NCI-H187 (cell line): ENCODE data around the gene ZNF267.
"Not testable (repeated sequence)": the region's sequence is repeated elsewhere in the genome, so short reads cannot be mapped to it uniquely, and the experiment has no call there.

ENCODE experiments used
- DNase-seq, 2 experiments: peaks; one replicate each; lab custom pipeline; 2025; lab: John Stamatoyannopoulos, UW

The ZNF267 gene

DNA sequence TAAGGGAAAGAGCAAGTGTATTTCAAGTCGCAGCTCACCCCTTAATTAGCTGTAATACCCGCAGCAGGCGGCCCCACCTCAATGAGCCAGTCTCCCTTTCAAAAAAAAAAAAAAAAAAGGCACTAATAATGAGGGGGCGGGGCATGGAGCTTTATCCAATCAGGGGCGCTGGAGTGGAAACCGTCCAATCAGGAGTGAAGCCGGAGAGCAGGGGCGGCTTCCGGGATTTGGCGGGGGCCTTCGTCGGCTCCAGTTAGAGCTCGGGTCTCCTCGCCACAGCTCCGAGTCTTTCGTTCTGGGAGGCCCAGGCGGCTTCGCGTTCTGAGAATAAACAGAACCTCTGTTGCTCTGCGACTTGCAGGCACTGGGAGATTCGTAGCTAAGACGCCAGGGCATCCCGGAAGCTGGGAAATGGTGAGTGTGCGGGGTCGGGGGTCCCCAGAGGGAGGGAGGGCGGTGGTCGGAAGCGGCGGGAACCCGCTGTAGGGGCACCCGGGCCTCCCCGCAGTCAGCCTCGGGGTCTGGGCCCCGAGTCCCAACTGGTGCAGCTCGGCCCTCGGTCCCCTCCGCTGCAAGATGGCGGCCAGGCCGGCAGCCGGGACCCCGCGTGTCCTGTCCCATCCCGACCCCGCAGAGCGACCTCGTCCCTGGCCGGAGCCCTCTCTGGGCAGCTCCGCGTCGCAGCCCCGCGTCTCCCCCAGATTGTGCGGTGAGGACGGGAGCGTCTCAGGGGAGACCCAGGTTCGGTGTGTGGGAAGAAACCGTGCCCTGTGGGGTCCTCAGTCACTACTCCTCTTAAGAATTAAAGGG, at the start of gene ZNF267:
ZNF267 (plus strand) TSS at position 252 of the 810 bp plus-strand sequence; CDS start at position 412, 160 bp downstream.
- DNase-seq = peak; percentile 12 to 55

DNA sequence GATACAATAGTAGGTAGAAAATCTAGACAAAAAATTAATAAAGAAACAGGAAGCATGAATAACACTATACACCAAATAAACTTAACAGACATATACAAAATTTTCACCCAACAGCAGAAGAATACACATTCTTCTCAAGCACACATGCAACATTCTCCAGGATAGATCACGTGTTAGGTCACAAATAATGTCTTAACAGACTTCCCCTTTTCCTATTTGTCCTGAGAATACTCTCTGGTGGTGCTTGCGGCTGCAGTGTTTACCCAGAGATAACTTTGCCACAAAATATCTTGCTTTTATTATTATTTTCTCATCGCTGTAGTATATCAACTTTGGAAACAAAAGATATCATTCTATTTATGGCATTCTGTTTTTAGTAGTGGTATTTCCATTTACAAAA, 40.6 kb upstream of the ZNF267 start:
- no peak for DNase-seq

- DNase-seq = not testable (repeated sequence)
These were observed 37.2 kb upstream of the ZNF267 start for GRCh38 chr16:31836396-31836795.

- DNase-seq = no peak
These were observed 30.7 kb upstream of the ZNF267 start for GRCh38 chr16:31842864-31843263.

DNA sequence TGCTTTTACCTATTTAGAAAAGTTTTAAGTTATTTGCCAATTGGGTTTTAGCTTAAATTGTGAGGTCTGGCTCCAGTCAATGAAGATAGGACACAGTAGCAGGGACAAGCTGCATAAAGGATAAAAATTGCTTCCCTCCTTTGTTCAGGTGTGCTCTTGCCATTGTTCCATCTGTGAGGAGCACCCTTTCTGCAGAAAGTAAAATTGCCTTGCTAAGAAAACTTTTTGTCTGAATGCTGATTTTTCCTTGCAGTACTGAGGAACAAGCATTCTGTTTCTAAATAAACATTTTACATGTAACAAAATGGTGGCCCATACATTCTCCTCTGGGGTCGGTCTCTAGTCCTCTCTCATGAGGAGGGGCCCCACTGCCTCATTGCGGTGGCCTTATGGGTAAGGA, 25.0 kb upstream of the ZNF267 start:
- not testable (repeated sequence) for DNase-seq

DNA sequence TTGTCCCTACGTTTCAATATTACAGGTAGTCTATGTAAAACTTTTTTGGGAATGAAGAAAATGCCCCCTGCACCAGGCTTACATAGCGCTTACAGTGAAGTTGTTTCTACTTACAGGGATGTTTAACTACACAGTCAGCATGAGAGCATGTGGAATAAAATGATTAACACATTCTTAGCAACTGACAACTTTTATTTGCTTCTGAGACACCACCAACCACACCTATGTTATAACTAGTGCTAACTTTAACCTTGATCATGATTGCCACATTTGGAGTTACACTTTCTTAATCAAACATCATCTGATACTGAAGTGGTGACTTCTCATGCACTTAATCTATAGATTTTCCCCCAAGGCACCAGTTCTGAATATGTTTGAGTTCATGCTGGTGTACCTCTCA, 20.3 kb upstream of the ZNF267 start:
- no peak for DNase-seq

DNA sequence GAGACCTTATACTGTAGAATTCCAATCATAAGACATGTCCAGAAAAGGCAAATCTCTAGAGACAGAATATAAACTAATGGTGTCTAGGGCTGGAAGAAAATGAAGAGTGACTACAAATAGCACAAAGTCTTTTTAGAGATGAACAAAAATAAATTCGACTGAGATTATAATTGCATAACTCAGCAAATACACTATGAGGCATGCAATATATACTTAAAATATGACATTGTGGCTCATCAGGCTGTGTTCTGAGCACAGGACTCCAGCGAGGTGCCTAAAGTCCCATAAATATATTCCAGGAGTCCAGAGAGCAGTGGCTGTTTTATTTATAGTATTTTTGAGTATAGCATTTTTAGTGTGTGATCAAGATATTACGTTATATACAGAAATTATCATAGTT, 13.1 kb upstream of the ZNF267 start:
- DNase-seq = no peak

DNA sequence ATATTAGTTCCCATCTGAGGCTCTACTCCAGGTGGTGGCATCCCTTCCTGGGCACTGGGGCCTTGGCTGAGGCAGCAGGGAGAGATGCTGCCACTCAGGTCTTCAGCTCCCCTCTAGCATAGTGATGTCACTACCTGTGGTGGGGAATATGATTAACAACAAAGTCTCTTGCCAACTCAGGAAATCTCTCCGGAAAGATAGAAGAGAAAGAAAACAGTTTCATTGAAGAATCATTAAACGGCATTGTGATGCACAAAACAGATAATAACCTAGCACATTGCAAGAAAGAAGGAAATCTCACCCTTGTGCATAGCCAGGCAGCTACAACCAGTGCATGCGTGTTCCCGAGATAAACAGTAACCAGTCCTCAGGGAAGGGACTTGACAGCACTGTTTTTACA, 12.2 kb upstream of the ZNF267 start:
- DNase-seq = no peak

DNA sequence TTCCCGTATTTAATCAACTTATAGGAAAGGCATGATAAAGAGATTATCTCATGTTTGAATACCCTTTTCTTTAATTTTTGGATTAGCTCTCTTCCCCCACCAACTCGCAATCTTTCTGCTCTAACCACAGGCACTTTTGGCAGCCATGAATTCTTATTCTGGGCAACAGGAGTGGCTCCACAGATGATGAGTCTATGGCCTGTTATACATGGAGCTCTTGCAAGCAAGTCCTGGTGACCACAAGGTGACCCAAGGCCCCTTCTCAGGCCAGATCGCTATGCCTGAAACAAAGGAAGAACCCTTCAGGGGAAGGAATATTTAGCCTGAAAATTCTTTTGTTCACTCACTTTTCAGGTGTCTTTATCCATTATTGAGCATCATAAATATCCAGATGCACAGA, 10.8 kb upstream of the ZNF267 start:
- DNase-seq = no peak

DNA sequence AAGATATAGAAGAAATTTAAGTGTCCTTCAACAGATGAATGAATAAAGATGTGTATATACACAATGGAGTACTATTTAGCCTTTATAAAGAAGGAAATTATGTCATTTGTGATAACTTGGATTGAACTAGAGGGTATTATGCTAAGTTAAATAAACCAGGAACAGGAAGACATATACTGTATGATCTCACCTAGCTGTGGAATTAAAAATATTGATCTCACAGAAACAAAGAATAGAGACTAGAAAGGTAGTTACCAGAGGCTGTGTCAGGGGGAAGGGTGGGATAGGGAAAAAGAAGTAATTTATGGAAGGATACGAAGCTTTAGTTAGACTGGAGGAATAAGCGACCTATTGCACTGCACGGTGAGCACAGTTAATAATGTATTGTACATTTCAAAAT, 5.4 kb upstream of the ZNF267 start:
- no peak for DNase-seq

DNA sequence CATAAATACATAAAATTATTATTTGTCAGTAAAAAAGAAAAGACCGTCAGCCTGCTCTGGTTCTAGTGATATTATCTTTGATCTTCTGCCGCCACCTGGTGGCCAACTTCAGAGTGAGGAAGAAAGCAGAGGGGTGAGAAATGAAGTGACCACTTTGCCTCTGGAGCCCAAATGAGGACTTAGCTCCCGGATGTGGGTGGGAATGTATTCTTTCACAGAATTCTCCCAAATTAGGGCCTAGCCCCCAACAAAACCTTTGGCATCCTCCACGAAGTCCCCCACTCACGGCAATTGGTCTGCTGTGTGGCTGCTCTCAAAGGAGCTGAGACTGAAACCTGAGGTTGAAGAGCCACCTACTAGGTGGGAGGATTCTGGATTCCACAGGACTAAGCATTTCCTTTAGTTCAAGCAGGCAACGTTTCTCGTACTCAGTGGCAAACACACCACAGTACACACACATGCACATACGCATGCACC, 4.9 kb upstream of the ZNF267 start:
- peak in 1 of 2 experiments; percentile 17 for DNase-seq

GRCh38 chr16:31869511-31870201, 4.0 kb upstream of the ZNF267 start:
- DNase-seq = no peak

DNA sequence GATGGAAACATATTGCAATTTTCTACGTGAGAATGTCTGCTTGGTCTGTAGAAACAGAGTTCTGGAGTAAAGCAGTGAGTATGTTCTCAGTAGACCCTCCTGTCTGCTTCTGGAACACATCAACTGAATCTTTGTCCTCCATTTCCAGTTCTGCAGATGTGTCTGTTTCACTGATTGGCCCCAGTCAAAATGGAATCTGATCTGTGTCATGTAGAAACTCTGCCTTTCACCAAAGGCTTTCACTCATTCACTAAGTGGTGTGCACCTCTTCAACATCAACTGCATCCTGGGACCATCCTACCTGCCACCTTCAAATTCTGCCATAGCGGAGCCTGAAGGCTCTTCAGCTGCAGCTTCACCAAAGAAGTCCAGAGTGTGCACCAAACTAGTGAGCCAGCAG, 2.8 kb upstream of the ZNF267 start:
- DNase-seq = no peak

GRCh38 chr16:31871510-31871909, 2.1 kb upstream of the ZNF267 start:
- DNase-seq = no peak

DNA sequence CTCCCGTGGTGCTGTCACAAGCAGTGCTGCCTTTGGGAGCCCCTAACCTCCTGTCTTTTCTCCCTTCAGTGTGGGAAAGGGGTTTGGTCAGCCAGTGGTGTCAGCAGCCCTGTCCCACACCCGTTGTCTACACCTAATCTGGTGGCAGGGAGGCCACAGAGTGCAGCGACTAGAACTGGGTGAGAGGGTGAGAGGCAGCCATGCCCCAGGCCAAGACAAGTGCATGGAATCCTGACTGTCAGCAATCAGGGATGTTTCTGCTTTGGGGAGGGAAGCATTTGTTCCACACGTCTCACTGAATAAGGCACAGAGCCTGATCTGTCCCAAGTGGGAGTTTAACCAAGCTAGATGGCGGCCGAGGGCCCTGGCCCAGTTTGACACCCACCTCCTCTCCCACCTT, 1.4 kb upstream of the ZNF267 start:
- no peak for DNase-seq

GRCh38 chr16:31874366-31875111, 932 bp downstream of the ZNF267 start:
- no peak for DNase-seq

DNA sequence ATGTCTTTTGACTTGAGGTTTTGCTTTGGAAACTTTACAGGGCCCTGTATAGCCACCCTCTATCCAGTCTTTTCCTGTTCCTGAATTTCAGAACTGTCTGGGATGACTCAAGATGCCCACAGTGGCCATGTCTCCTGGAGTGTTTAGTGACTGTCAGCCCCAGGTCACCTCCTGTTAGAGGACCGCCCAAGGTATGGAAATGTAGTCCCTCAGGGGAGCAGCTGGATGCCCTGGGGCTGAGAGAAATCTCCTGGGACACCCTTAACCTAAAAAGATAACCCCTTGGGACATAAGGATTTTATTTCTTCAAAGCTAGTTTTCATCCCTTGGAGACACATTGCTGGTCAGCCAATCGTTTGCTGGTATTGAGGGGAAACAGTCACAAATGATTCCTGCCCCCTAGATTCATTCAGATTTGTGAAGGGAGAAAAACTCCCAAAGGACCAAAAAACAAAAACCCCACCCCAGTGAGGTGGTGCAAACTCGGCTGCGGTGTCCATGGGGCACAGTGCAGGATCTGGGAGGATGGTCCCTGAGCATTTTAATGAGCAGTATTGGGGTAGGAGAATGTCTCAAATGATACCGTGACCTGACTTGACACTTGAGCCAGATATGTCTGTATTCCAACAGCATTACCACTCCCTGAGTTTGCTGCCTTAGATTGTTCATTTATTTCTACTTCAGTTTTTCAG, 1.7 kb downstream of the ZNF267 start:
- no peak for DNase-seq

- DNase-seq = no peak
These were observed 2.4 kb downstream of the ZNF267 start for GRCh38 chr16:31875928-31876547.

DNA sequence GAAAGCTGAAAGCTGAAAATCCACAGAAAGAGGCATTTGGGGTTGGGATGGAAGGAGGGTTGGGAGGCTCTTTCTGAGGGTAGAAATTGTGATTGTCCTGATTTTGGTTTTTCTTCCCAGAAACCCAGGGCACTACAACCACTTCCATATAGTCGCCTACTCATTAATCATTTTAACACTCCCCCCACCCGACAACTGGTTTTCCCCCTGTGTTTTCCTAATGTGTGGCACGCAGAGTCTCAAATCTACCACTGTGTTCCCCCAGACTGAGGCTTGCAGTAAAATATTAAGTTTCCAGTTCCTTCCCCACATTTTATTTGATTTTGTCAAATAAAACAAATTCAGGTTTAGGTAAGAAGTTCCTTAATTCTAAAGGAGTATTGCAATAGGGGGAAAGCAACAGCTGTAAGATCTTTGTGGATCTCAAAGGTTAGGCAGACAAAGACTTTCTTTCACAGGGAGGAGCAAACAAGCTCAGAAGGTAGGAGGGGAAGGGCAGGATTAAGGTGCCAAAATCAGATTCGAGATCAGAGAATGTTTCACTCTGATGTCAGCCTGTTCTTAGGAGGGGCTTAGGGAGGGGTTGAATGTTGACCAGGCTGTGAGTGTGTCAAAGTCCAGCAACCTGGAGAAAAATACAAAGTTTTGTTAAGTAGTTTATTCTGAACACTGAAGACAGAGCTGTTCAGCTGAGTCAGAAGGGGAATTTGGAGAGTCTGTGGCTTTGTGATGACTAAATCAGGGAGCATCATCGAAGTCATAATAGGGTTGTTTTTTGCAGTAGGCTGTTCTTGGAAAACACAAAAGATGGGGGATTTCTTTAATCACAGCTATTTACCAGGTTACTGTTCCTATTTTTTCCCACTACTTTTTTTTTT, 3.6 kb downstream of the ZNF267 start:
- DNase-seq = no peak

DNA sequence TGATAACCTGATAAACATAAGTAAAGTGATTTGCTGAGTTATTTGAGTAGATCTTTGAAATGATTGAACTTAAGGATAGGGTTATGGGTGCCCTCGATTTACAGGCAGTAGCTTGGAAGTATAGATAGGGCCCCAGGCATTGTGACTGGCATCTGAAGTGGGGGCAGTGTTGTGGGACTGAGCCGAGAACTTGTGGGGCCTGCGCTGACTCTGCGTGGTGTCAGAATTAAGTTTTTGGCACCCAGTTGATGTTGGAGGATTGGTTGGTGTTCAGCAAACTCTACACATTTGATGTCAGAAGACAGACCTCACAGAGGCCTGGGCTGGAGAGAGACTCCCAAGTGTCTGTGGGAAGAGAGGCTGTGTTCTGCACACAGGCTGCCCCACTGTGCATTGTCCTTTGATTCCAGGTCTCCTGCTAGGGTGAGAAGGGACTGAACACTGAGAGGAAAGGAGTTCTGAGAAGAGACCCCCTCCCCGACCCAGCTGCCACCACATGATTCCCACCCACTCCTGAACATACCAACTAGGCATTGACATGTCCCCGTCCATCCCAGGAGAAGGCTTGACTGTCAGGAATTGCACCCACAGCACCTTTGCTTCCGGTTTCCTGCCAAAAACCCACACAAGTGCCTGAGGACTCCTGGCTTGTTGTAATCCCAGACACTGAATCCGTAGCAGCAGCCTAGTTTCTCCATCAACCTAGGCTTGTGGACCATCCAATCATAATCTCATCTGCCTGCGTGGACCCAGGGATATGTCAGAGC, 4.5 kb downstream of the ZNF267 start:
- DNase-seq = no peak
